GM06990 (cell line): ENCODE measurements around the gene STH.

Experiments used
- DNase-seq: peaks from one replicate; pipeline ENCODE4 v3.0.0-alpha.2; 2011; ENCODE audit not compliant: insufficient read length; ENCODE audit errors: extremely low read depth
- H3K27me3 ChIP-seq: replicated peaks from 2 replicates; pipeline ENCODE4 v1.6.0; 2011; ENCODE audit warnings: low read length; ENCODE audit not compliant: control insufficient read depth, insufficient read depth
- H3K36me3 ChIP-seq: 2 replicates; pipeline ENCODE4 v1.5.1; 2011; ENCODE audit warnings: low read length; ENCODE audit not compliant: control insufficient read depth, insufficient read depth
- H3K4me3 ChIP-seq: replicated peaks from 2 replicates; pipeline ENCODE4 v1.5.1; 2011; ENCODE audit warnings: low read depth, mild to moderate bottlenecking, control low read depth, low read length
- TF ChIP-seq, protein P1 (sequence below): IDR thresholded peaks from 2 replicates; pipeline ENCODE4 v1.5.1; 2011; ENCODE audit warnings: low read length, control low read depth, mild to moderate bottlenecking, inconsistent platforms; ENCODE audit not compliant: insufficient read depth, poor library complexity, severe bottlenecking

Gene STH

DNA sequence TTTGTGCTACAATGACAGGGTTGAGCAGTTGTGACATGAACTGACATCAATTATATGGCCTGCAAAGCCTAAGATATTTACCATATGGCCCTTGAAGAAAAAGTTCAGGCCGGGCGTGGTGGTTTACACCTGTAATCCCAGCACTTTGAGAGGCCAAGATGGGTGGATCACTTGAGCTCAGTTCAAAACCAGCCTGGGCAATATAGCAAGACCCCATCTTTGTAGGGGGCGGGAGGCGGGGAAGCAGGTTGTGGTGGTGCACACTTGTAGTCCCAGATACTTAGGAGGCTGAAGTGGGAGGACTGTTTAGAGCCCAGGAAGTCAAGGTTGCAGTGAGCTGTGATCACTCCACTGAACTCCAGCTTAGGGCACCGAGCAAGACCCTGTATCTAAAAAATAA lies 48.3 kb downstream of the STH start:
- Histone ChIP-seq H3K27me3 (no peaks in the 10 kb centered on the region), H3K36me3 (peaks cover 10% of the 10 kb centered on the region), H3K4me3 (no peak overlapping the region)
- DNase-seq, result no peak
- TF ChIP-seq, protein P1, sequence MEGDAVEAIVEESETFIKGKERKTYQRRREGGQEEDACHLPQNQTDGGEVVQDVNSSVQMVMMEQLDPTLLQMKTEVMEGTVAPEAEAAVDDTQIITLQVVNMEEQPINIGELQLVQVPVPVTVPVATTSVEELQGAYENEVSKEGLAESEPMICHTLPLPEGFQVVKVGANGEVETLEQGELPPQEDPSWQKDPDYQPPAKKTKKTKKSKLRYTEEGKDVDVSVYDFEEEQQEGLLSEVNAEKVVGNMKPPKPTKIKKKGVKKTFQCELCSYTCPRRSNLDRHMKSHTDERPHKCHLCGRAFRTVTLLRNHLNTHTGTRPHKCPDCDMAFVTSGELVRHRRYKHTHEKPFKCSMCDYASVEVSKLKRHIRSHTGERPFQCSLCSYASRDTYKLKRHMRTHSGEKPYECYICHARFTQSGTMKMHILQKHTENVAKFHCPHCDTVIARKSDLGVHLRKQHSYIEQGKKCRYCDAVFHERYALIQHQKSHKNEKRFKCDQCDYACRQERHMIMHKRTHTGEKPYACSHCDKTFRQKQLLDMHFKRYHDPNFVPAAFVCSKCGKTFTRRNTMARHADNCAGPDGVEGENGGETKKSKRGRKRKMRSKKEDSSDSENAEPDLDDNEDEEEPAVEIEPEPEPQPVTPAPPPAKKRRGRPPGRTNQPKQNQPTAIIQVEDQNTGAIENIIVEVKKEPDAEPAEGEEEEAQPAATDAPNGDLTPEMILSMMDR, result no peak

DNA sequence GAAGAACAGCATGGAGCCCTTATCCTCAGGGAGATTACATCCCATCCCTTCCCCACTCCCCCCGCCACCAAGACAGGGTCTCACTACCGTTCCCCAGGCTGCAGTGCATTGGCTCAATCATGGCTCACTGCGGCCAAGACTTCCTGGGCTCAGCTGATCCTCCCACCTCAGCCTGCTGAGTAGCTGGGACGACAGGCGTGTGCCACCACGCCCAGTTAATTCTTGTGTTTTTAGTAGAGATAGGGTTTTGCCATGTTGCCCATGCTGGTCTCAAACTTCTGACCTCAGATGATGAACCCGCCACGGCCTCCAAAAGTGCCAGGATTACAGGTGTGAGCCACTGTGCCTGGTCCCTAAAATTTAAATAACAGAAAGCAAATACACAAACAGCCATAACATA lies 48.8 kb downstream of the STH start:
- Histone ChIP-seq H3K27me3 (no peaks in the 10 kb centered on the region), H3K36me3 (peaks cover 10% of the 10 kb centered on the region), H3K4me3 (no peak overlapping the region)
- TF ChIP-seq, protein P1, result no peak
- no peak for DNase-seq
